Aorta (tissue), 5 donors: ENCODE results near the gene GPR108. TPM values are rescaled to one million over a fixed set of nuclear protein-coding genes. Genes with fewer than 3 reads are reported as not detected.

Experiments
- ATAC-seq: fragments of 200-7000 bp; cut with Tn5 transposase; one replicate; pipeline ENCODE4 v1.9.1; 2022; ENCODE audit warnings: moderate library complexity; ENCODE audit not compliant: low FRiP score
- DNase-seq, 2 donors: peaks; one replicate each; pipeline ENCODE4 v3.0.0-alpha.2; 2020
- H3K27ac ChIP-seq, 2 donors: one replicate each; pipeline ENCODE4 v1.5.1; 2013; ENCODE audit warnings: low read length in 2 of 2, mild to moderate bottlenecking in 2 of 2, moderate library complexity in 2 of 2, control low read depth in 1 of 2, inconsistent platforms in 1 of 2, low read depth in 1 of 2
- H3K27me3 ChIP-seq, 2 donors: one replicate each; pipeline ENCODE4 v1.6.1; 2013; ENCODE audit warnings: control low read depth in 1 of 2, low read length in 1 of 2, mild to moderate bottlenecking in 1 of 2, moderate library complexity in 1 of 2; ENCODE audit not compliant: insufficient read depth in 2 of 2, control insufficient read depth in 1 of 2
- H3K36me3 ChIP-seq, 2 donors: one replicate each; pipeline ENCODE4 v1.6.1; 2013; ENCODE audit warnings: control low read depth in 1 of 2, low read length in 1 of 2, mild to moderate bottlenecking in 1 of 2; ENCODE audit not compliant: insufficient read depth in 2 of 2, control insufficient read depth in 1 of 2
- H3K4me1 ChIP-seq, 2 donors: one replicate each; pipeline ENCODE4 v1.6.1; 2013; ENCODE audit warnings: low read length in 2 of 2, control low read depth in 1 of 2, mild to moderate bottlenecking in 1 of 2, moderate library complexity in 1 of 2; ENCODE audit not compliant: insufficient read depth in 2 of 2, control insufficient read depth in 1 of 2
- H3K4me3 ChIP-seq, 2 donors: one replicate each; pipeline ENCODE4 v1.5.1; 2013; ENCODE audit warnings: low read length in 2 of 2, control low read depth in 1 of 2, mild to moderate bottlenecking in 1 of 2
- H3K9me3 ChIP-seq: one replicate; pipeline ENCODE4 v1.6.1; 2013; ENCODE audit warnings: mild to moderate bottlenecking, low read length; ENCODE audit not compliant: control insufficient read depth
- WGBS, 2 donors: extraction: QIAGEN DNeasy Blood & Tissue Kit; methylation state at CpG; one replicate each; pipeline ENCODE4 v1.1.7; 2013; 5-methylcytosine and 5-hydroxymethylcytosine counted together
- intact Hi-C, 2 donors: fragments of 100-400 bp; cut with DNase I; formaldehyde crosslinking; loops; one replicate each; pipeline versions ENCODE4 v1.14.2 to v1.15.0; 2022
- polyA plus RNA-seq, 2 donors: library from polyadenylated mRNA; stranded (reverse); fragments of 200-250 nt; gene quantifications; one replicate each; pipeline ENCODE4 v1.2.3, GENCODE V29; 2013
- total RNA-seq, 2 donors: library from RNA; stranded (reverse); fragmentation: NEBNext Ultra II Directional; extraction: Animal tissue kit (Norgen Biotek cat#: 25700); gene quantifications; one replicate each; pipeline ENCODE4 v1.2.1, GENCODE V29; 2021
- donor health status: healthy with polysubstance abuse.
- donor health status: Bipolar disorder and iron deficiency.
- donor health status: DM: no; HTN: no; CAD: no.
- donor health status: DM: no; HTN: no; CAD: no.
- donor health status: DM: yes; HTN: yes; CAD: no.

GPR108 gene
- total and polyA plus RNA-seq, 4 donors = 33.1 to 117 (median 59.7) TPM

DNA sequence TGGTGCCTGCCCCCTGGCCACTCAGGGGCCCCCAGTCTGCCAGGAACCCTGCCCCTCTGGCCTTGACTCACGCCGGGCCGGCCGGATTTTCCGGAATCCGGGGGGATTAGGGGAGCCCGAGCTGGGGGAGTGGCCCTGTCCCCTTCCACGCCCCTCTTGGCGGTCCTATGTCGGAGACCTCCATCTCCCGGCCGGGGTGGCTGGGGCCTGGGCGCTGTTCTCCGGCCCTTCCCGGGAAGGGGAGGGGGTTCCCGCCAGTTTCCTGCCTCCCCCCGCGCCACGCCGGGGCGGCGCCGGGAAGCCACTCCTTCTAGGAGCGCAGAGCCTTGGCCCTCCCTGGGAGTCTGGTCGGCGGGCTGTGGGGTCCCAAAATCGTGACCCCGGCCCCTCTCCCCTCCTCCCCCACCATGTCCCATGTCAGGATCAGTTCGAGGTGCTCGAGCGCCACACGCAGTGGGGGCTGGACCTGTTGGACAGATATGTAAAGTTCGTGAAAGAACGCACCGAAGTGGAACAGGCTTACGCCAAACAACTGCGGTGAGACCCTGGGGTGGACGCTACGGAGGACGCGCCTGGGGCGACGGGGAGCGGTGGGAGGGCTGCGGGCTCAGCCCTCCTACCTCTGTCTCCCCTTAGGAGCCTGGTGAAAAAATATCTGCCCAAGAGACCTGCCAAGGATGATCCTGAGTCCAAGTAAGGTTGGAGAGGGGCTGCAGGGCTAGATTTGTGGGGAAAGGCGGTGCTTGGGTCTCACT, 3.4 kb upstream of the GPR108 start:
- no peaks in the 10 kb centered on the region for H3K4me1 ChIP-seq
- no peaks in the 10 kb centered on the region for H3K9me3 ChIP-seq
- peak; percentile 0 for ATAC-seq
- 1% methylated on average over 43 to 46 of the region's 46 CpGs for WGBS, 2 donors
- H3K36me3 ChIP-seq = no peaks in the 10 kb centered on the region
- DNase-seq = peak; percentile 78 to 90
- H3K27ac ChIP-seq = peak overlapping the region; percentile 18 to 84
- no peaks in the 10 kb centered on the region for H3K27me3 ChIP-seq
- intact Hi-C loops = loop anchor here (5.0 to 10.0 kb wide), 2 partner anchors 466 to 1058 kb away; partner anchors contain the start of genes HSD11B1L (in 1 of the 2), MICOS13 (in 1 of the 2) and MLLT1 (in 1 of the 2)
- peak overlapping the region; percentile 83 to 98 for H3K4me3 ChIP-seq

DNA sequence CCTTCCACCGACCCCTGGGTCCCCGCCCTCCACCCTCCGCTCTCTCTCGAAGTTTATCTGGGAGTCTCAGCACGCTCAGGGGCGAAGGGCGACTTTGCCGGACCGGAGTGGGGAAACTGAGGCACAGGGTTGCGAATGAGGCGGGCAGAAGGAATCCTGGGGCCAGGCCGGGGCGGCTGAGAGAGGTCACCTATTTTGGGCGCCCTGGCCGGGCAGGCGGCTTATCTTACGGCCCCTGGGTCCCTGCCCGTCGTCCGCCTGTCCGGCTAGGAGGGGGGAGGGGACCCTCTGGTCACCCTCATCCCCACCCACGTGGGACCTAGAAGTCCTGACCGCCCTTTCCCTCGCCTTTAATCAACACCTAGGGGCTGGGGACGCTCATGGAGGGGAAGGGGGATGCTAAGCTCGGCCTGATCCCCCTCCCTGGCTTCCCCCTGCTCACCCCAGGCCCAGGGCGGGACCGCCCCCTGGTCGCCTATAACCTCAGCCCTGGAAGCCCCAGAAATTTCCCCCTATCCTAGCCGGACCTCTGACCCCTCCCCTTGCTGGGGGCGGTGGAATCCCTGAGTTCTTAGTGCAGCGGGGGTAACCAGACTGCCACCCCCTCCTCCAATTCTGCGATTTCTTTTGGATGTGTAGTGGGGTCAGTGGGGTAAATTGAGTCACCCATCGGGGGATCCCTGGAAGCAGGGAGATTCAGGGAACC, 2.7 kb upstream of the GPR108 start:
- no peaks in the 10 kb centered on the region for H3K36me3 ChIP-seq
- intact Hi-C loops = loop anchor here (2.0 to 10.0 kb wide), 6 partner anchors 105 to 1058 kb away; partner anchors contain the start of genes CRB3 (in 1 of the 2), HSD11B1L (in 1 of the 2), MICOS13 (in 1 of the 2) and MLLT1 (in 1 of the 2)
- H3K27ac ChIP-seq = peak overlapping the region in 1 of 2 donors; percentile 73
- ATAC-seq (no peak), DNase-seq (no peak)
- H3K4me3 ChIP-seq = peak overlapping the region; percentile 83 to 98
- H3K27me3 ChIP-seq = no peaks in the 10 kb centered on the region
- WGBS, 2 donors = 0% methylated on average over 29 to 34 of the region's 34 CpGs
- no peaks in the 10 kb centered on the region for H3K9me3 ChIP-seq
- no peaks in the 10 kb centered on the region for H3K4me1 ChIP-seq

DNA sequence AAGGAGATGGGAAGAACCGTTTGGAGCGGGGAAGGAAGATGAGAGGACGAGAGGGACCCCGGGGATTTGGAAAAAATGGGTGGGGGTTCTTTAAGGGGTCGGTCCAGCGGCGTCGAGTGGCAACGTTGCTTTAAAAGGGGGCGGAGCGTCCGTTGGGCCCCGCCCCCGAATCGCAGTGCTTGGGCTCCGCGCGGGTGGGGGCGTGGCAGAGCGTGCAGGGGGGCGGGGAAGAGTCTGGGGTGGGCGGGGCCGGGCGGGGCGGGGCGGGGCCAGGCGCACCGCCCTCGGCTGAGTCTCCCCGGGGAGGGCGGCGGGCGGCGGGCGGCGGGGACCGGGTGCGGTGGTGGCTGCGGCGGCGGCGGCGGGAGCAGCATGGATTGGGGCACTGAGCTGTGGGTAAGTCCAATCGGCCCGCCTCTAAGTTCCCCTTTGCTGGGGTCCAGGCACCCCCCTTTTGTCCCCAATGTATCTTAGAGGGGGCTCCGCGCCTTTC, 2.1 kb upstream of the GPR108 start, which contains the start of gene TRIP10:
TRIP10 (plus strand) TSS at position 291 of the 493 bp plus-strand sequence; CDS start at position 373, 82 bp downstream.
- intact Hi-C loops = loop anchor here in 1 of 2 donors (2.0 to 10.0 kb wide), 4 partner anchors 105 to 277 kb away; partner anchors contain the start of gene CRB3
- peak; percentile 89 to 95 for DNase-seq
- H3K4me1 ChIP-seq = no peaks in the 10 kb centered on the region

DNA sequence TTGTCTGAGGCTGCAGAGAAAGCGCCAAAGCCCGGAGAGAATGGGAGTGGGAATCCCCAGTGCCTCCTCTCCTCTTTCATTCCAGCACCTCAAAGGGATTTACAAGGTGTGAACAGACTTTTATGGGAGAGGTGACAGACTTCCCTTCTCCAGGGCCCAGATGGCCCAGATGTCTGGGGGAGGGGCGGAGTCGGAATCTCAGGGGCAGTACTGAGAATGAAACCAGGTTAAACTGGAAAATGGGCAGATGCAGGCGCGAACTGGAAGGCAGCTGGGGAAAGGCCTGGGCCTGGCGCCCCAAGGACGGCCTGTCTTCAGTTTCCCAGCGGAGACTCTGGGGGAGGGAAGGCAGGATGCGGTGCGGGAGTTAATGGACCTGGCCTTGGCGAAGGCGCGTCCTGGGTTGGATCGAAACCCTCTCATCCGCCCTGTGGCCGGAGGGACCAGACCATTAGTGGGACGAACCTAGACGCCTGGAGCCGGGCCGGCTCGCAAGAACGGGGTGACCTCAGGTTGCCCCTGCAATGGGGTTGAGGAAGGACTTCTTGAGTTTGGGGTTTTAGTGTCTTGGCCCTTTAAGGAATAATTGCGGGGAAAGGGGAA, 1.5 kb upstream of the GPR108 start:
- H3K36me3 ChIP-seq = no peaks in the 10 kb centered on the region
- no peaks in the 10 kb centered on the region for H3K4me1 ChIP-seq
- H3K9me3 ChIP-seq = no peaks in the 10 kb centered on the region
- 13 to 16% methylated on average over 24 of the region's 24 CpGs for WGBS, 2 donors
- H3K4me3 ChIP-seq = no peak overlapping the region
- DNase-seq (peak in 1 of 2 donors; percentile 75), ATAC-seq (no peak)
- intact Hi-C loops = loop anchor here in 1 of 2 donors (2.0 to 10.0 kb wide), 4 partner anchors 104 to 277 kb away; partner anchors contain the start of gene CRB3
- H3K27ac ChIP-seq = peak overlapping the region; percentile 2 to 92
- H3K27me3 ChIP-seq = no peaks in the 10 kb centered on the region

More for the DNA sequence above, 2.1 kb upstream of the GPR108 start, which contains the start of gene TRIP10:
- Histone ChIP-seq H3K27ac (peak within 1 kb of the TSS; percentile 2 to 92), H3K9me3 (no peaks in the 10 kb centered on the region), H3K27me3 (no peaks in the 10 kb centered on the region), H3K4me3 (peak within 1 kb of the TSS; percentile 83 to 98), H3K36me3 (no peaks in the 10 kb centered on the region)
- ATAC-seq = peak; percentile 71
- 0 to 1% methylated on average over 9 to 47 of the region's 47 CpGs for WGBS, 2 donors

- DNase-seq (peak; percentile 92 to 97), ATAC-seq (peak; percentile 44)
- 9 to 11% methylated on average over 13 of the region's 13 CpGs for WGBS, 2 donors
- no peak overlapping the region for H3K4me3 ChIP-seq
- H3K36me3 ChIP-seq = no peaks in the 10 kb centered on the region
- H3K9me3 ChIP-seq = no peaks in the 10 kb centered on the region
- H3K4me1 ChIP-seq = no peaks in the 10 kb centered on the region
- intact Hi-C loops = loop anchor here in 1 of 2 donors (2.0 to 10.0 kb wide), 4 partner anchors 103 to 276 kb away; partner anchors contain the start of gene CRB3
- peak overlapping the region; percentile 47 to 92 for H3K27ac ChIP-seq
- no peaks in the 10 kb centered on the region for H3K27me3 ChIP-seq
Measured at GRCh38 chr19:6737873-6738786, 750 bp upstream of the GPR108 start.

GRCh38 chr19:6736917-6737283, 480 bp downstream of the GPR108 start:
- DNase-seq (no peak), ATAC-seq (no peak)
- intact Hi-C loops = loop anchor here in 1 of 2 donors (5.0 to 10.0 kb wide), 3 partner anchors 102 to 275 kb away; partner anchors contain the start of gene CRB3
- H3K27me3 ChIP-seq = no peaks in the 10 kb centered on the region
- 1% methylated on average over 16 of the region's 16 CpGs for WGBS, 2 donors
- H3K36me3 ChIP-seq = no peaks in the 10 kb centered on the region
- peak overlapping the region; percentile 59 to 62 for H3K4me3 ChIP-seq
- H3K4me1 ChIP-seq = no peaks in the 10 kb centered on the region
- H3K27ac ChIP-seq = peak overlapping the region in 1 of 2 donors; percentile 54
- no peaks in the 10 kb centered on the region for H3K9me3 ChIP-seq

DNA sequence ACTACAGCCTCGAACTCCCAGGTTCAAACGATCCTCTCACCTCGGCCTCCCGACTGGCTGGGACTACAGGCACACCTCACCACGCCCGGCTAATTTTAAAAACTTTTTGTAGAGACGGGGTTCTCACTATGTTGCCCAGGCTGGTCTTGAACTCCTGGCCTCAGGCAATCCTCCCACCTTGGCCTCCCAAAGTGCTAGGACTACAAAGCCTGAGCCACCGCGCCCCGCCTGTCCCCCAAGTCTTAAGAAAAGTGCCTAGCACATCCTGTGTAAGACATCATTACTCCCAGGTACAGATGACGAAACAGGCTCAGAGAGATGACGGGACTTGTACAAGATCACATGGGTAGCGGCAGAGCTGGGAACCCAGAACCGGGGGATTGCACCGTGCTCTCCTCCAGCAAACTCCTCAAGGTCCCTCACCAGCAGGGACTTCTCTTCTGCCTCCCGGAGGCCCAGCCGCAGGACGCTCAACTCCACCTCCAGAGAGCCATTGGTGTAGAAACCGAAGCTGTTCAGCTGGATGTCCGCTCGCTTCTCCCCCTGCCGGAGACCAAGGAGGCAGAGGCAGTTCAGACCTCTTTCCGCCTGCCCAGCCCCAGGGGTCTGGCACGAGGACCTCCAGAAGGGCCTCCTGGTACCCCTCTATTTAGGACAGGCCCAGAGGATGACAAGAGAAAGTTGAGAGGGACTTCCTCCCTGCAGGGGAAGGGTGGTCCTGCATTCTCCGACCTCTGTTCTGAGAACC, 1.0 kb downstream of the GPR108 start:
- intact Hi-C loops = loop anchor here in 1 of 2 donors (5.0 to 10.0 kb wide), 3 partner anchors 102 to 274 kb away; partner anchors contain the start of gene CRB3
- peak; percentile 24 for ATAC-seq

More for the DNA sequence above, 1.0 kb downstream of the GPR108 start:
- Histone ChIP-seq H3K9me3 (no peaks in the 10 kb centered on the region), H3K27ac (peak overlapping the region in 1 of 2 donors; percentile 41), H3K36me3 (no peaks in the 10 kb centered on the region), H3K4me3 (peak overlapping the region; percentile 59 to 62), H3K27me3 (no peaks in the 10 kb centered on the region), H3K4me1 (no peaks in the 10 kb centered on the region)
- DNase-seq = peak; percentile 89 to 90
- 28 to 29% methylated on average over 25 of the region's 25 CpGs for WGBS, 2 donors
